ENCODE data around the gene CYBRD1.

Gene CYBRD1

DNA sequence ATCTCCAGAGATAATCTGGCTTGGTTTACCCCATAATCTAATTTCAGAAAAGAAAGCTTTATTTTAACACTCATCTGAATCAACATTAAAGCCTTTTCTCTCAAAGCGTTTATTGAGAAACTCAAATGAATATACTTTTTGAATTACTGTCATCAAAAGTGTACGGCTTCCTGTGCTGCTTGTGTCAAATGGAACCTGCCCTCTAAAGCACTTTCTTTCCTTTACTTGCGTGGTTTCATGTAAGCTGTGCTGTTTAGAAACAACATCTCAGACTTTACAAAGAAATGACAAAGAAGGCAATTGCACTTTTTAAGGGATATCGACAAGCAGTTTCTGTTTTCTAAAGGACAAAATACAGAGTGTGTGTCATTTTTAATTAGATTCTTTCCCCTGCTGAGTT, 35.1 kb downstream of the CYBRD1 start:
- DNase-seq = no peak

DNA sequence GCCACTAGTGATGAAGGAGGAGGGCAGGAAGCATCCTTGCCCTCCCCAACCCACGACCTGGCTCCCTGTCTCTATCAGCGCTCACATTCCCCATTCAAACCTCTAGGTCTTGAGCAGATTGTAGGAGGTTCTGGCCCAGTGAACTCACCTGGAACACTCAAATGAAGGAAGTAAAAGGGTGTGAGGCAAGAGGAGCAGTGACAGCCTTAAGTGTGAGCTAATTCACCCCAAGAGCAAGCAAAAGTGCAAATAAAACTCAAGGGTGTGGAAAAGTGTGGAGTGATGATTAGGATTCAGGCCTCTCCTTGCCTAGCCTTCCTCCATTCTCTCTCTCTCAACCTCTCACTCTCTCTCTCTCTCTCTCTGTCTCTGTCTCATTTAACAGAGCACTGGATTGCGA, 41.0 kb downstream of the CYBRD1 start:
- no peak for DNase-seq

DNA sequence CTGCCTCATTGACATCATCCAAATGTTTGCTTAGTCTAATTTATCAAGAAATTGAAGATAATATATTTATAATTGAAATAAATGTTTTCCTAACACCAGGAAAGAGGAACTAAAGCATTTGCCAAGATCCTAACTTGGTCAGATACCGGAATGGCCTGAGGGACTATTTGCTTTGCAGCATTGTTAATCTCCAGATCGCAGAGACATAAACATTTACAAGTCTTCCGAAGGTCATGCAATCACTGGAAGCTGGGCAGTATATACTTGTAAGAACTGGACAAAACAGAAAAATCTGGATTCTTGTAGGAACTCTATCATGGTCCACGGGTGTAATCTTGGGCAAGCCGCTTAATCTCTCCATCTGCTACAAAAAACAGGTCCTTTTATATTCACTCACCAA, 42.2 kb downstream of the CYBRD1 start:
- DNase-seq = no peak

DNA sequence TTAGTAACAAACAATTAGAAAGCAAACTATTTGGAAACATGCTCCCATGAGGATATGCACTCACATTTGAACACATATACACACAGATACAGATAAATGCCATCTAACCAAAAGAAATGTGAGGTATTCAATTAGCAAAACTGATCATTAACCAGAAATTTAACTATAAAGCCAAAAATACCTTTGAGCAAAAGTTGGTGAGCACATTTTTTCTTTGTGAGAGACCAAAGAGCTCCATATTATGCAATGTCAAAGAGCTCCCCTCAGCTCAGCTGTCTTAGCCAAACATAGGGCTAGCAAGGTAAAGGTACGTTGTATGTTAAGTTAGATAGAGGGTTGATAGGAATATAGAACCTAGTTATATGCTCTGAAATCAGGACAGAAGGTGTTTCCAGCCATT, 43.8 kb downstream of the CYBRD1 start:
- no peak for DNase-seq

DNA sequence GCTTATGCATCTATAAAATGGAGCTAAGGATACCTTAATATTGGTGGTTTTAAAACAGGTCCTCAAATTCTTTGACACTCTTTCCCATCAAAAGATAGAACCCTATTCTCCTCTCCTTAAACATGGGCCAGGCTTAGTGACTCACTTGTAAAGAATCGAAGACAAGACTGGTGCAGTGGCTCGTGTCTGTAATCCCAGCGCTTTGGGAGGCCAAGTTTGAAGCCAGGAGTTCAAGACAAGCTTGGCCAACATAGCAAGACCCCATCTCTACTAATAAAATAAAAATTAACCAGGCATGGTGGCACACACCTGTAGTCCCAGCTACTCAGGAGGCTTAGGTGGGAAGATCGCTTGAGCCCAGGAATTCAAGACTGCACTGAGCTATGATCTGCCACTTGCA, 44.5 kb downstream of the CYBRD1 start:
- no peak for DNase-seq

DNA sequence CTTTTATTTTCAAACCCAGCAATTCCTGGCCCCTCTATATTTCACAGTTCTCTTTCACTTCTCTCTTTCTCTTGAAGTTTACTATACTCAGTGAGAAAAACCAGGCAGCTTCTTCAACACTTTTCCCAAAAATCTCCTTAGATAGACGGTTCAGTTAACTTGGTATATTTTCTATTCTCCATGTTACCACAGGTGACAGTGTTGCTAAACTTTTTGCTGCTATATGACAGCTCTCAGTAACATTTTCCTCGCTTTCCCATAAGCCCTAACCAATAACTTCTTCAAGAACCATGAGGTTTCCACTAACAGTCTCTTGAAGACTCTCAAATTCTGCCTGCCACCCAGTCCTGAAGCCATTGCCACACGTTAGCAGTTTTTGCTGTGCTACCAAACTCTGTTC, 45.8 kb downstream of the CYBRD1 start:
- DNase-seq = no peak

DNA sequence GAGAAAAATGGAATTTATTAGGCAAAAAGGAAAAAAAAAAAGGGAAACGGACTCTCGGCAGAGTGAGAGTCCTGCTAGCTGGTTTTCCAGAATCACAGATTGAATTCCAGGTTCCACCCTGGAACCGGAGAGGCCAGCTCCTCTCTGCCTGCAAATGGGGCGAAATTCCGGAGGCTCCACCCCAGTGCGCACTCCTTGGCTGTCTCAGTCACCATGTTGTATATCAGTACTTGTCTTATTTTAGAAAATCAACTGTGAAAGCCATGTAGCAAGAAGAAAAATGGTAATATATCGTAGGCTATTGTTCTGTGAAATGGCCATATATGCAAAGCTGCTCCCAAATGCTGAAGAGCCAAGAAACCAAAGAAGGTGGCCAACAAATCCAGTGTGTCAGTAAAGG, 49.4 kb downstream of the CYBRD1 start:
- no peak for DNase-seq

DNA sequence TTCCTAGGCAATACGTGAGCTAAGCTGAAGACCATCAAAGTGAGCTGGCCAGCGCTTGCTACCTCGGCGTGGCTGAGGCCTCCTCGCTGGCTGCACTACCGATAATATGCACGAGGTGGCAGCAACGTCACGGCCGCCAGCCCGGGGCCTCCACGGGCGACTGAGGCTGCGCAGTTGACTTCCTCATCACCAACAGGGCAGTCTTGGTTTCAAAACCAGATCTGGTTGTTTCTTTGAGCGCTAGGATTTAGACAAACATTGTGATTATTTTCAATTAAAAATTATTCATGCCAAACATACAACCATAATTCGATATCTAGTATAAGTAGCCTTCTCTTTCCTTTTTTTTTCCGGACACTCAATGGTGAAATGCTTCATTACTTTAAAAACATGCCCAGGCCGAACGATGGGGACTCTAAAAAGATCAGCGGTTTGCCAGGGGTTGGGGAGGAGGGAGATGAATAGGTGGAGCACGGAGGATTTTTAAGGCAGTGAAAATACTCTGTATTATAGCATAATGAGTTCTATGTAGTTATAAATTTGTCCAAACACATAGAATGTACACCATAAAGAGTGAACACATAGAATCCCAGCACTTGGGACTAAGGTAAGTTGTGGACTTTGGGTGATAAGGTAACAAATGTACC, 52.0 kb downstream of the CYBRD1 start:
- DNase-seq = peak; percentile 79

DNA sequence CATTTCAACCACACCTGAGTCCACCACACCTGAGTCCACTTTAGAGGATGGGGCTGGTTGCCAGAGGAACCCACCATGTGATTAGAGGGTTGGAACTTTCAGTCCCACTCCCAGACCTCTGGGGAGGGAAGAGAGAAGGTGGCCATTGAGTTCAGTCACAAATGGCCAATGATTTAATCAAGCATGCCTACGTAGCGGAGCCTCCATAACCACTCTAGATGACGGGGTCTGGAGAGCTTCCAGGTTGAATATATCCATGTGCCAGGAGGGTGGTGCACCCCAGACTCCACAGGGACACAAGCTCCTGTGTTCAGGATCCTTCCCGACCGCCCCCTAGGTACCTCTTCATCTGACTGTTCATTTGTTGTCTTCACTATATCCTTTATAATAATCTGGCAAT, 53.3 kb downstream of the CYBRD1 start:
- no peak for DNase-seq

DNA sequence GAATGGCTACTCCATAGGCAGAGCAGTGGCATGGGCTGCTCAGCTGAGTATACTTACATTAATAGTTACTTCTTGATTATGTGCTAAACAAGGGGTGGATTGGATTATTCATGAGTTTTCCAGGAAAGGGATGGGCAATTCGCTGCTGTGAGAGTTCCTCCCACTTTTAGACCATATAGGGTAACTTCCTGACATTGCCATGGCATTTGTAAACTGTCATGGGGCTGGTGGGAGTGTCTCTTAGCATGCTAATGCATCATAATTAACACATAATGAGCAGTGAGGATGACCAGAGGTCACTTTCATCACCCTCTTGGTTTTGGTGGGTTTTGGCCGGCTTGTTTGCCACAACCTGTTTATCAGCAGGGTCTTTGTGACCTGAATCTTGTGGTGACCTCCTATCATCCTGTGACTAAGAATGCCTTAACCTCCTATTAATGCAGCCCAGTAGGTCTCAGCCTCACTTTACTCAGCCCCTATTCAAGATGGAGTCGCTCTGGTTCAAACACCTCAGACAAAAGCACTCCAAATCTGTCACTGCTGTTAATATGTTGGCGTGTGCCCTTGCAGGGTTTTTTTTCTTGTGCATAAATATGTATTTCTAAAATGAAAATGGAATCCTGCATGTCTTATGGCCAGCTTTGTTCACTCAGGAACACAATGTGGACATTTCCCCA, 56.0 kb downstream of the CYBRD1 start:
- no peak for DNase-seq

DNA sequence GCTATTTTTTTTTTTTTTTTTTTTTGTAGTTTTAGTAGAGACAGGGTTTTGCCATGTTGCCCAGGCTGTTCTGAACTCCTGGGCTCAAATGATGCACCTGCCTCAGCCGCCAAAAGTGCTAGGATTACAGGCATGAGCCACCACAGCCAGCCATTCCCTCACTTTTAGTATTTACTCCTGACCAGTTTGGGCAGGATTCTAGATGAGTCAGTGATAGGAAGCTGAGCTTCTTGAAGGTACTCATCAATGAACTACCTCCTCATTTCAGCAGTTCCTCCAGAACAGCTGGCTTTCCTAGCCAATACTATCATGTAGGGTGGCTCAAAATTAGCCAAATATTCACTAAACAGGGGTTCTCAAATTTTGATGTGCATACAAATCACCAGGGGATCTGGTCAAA, 57.2 kb downstream of the CYBRD1 start:
- DNase-seq = no peak

DNA sequence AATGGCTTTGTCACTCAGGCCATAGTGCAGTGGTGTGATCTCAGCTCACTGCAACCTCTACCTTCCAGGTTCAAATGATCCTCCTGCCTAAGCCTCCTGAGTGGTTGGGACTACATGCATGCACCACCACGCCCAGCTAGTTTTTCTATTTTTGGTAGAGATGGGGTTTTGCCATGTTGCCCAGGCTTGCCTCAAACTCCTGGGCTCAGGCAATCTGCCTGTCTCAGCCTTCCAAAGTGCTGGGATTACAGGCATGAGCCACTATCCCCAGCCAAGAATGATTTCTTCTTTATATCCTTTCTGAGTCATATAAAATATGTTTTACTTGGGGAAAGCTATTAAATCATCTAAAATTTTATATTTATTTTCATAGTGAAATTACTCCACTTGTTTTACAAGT, 61.3 kb downstream of the CYBRD1 start:
- DNase-seq = no peak

DNA sequence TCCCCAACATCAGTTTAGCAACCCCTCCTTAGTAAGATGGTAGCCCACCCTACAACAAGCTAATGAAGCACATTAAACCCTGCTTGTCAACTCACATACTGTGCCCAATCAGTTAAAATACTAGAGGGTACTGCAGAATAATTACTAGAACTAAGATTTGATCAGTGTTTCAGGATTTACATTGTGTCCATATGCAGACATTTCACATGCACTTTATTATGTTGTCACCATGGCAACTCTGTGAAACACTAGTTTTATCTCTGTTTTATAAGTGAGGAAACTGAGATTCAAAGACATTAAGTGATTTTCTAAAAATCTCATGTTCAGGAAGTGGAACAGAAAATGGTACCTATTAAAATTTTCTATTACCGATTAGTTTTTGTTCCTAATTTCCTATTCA, 61.7 kb downstream of the CYBRD1 start:
- no peak for DNase-seq

DNA sequence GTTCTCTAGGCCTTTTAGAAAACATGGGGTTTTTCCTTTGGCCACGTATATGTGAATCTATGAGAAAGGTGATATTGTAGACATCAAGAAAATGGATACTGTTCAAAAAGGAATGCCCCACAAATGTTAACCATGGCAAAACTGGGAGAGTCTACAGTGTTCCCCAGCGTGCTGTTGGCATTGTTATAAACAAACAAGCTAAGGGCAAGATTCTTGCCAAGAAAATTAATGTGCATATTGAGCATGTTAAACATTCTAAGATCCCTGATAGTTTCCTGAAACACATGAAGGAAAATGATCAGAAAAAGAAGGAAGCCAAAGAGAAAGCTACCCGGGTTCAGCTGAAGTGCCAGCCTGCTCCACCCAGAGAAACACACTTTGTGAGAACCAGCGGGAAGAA, 64.9 kb downstream of the CYBRD1 start:
- DNase-seq = no peak

DNA sequence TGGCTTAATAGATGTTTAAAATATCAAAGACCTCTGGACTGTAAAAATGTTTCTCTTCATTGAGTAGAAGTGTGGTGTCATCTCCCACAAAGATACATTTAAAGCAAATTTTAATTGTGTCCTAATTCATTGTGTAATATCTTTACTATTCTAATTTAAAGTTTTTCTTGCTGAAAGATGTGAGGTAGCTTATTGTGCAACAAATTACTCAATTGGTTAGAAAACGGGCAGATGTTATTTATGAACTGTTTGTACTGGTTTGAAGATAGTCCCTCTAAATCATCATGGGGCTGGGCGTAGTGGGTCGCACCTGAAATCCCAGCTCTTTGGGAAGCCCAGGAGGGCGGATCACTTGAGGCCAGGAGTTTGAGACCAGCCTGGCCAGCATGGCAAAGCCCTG, 65.3 kb downstream of the CYBRD1 start:
- DNase-seq = no peak

DNA sequence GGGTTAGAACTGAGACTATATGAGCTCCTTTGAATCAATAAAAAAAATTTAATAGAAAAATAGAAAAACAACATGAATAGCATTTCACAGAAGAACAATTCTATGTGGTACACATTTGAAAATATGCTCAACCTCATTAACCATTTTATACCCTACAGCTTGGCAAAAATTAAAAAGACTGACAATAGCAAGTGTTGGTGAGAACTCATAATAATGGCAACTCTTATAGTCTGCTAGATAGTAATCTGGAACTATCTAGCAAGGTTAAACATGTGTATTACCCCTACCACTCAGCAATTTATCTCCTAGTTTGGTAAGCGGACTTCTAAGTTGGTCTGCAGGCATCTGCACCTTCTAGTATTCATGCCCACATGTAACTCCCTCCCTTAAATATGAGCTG, 67.8 kb downstream of the CYBRD1 start:
- no peak for DNase-seq

DNA sequence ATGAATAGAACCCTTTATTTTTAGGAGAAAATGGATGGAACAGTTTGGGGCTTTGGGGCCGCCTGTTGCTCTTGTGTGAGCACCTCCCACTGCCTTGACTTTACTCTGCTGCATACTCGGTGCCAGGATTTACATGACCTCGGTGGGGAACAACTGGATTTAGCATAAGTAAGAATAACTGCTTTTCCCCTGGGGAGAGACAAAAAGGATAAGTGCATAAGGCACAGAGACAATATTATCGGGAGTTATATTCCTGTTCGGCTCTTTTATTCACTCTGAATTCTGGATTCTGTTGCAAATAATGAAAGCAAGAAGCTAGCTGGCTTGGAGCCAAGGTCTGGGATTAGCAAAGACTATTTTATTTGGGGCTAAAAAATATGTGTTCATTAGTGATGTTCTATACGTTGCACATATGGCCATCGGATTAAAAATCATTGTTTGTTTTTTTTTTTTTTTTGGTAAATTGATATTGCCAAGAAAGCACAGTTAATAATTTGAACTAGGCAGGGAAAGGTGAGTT, 69.8 kb downstream of the CYBRD1 start:
- no peak for DNase-seq

DNA sequence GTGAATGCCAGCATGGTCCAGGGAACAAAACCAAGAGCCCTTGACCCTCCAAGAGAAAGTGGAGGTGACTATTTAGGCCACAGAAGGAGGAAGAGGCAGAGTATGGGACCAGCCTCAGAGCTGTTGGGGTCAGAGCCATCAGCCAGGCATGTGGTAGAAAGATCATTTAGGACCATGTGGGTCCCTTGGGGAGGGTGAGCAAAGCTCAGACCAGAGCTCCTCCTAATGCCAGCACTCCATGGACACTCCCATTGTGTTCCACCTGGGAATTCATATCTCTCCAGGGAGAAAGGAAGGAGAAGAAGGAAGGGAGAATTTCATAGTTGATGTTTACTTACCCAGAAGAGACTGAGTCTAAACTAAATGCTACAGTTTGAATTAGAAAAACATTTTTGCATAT, 73.2 kb downstream of the CYBRD1 start:
- DNase-seq = no peak

DNA sequence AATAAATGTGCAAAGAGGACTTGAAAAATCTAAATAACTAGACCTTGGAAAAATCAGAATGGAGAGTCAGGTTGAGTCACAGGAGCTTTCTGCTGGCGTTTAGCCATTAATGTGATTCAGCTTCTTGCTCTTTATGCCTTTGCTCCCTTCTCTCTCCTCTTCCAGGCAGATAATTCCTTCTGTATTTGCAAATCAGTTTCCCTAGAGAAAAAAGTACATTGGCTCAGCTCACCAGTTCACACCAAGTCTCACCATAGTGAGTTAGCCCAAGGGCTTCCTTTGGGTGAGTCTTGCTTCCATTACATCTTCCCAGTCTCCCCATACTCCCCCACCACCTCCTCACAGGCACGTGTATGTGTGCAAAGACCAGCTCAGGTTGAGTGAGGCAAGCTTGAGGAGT, 73.6 kb downstream of the CYBRD1 start:
- DNase-seq = no peak

DNA sequence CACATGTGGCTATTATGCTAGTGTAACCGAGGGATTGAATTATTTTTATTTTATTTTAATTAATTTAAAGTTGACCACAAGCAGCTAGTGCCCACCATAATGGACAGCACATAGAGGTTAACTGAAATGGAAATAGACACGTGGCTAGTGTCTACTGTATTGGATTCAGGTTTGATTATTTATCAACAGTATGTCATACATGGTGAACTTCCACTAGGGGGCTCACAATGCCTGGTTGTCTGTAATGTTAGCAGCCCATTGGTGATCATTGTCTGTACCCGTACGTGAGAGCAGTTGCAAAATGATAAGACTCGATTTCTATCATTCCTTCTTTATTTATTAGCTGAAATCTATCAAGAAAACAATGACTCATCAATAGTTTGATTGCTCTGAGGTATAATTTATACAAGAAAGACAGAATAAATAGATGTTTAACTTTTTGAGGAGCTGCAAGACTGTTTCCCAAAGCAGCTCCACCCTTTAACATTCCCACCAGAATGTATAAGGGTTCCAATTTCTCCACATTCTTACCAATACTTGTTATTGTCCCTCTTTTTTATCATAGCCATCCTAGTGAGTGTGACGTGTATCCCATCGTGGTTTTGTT, 76.5 kb downstream of the CYBRD1 start:
- DNase-seq = no peak

DNA sequence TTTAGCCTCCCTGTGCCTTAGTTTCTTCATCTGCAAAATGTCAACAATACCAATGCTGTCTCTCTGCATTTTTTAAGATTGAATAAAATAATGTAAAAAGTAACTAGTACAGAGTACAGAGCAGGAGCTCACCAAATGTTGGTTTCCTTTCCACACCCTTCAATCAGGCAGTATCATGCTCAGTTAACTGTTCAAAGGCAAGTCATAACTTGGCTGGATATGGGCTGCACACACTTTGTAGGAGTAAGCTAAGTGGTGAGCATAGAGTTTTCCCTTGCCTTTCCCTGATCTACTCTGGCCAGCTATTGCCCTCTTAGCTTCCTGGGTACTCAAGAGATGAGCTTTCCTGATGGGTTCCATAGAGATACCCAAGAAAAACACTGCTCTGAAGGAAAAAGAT, 77.9 kb downstream of the CYBRD1 start:
- DNase-seq = no peak

DNA sequence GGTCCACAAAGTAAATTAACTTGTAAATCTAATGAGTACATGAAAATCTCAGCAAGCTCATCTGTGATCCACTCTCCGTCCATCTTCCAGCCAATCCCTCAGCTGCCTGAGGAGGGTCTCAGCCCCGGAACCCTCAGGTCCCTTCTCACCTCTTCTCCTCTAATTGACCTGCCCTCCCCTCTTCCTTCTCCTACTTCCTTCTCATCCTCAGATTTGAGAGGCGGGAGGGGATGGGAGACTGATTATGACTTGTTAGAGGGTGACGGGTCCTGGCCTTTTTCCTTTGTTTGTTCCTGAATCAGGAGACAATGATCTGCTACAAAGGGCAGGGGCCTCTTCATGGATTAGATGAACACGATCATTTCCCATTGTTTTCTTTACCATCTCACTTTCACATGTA, 80.1 kb downstream of the CYBRD1 start:
- DNase-seq = no peak
